T-helper 2 cell treated with Interferon-gamma antibody and Interleukin-4, amounts not matched to agents 100 ng/mL and 5 ng/mL, for 36 hours (primary cell): ENCODE measurements around the gene POU6F2. TPM values are rescaled to one million over a fixed set of nuclear protein-coding genes. Genes with fewer than 3 reads are reported as not detected.

Experiments
- intact Hi-C: fragments of 100-400 bp; cut with micrococcal nuclease; formaldehyde crosslinking; loops from one replicate; pipeline ENCODE4 v1.15.1; 2023
- total RNA-seq: library from RNA; stranded (reverse); gene quantifications from 2 replicates; pipeline ENCODE4 v1.2.3, GENCODE V29; 2022

POU6F2 gene
- total RNA-seq, 1 donor from 2014 or later, result not detected

DNA sequence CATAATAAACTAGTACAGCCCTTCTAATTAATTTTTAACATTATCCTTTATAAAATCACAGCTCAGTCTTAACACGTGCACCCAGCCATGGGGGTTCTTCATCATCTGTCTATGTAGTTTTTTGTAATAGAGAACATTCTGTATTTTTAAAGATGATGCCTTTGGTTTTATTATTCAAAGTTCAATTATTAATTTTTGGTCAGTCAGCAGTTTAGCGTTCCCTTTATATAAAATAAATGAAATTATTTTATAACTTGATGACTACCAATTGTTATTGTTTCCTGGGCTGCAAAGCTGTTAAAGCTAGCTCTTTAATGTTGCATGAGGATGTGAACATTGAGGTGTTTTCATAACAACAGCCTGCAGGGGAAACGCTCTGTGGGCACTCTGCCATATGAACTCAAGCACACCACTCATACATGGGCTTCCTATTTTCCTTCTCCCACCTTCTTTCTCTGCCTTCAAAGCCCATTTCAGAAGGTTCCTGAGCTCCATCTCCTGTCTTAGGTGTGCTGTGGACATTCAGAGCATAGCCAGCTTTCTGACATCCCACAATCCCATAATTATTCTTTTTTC is 416.5 kb downstream of the POU6F2 start:
- intact Hi-C loops, result no loop called here

DNA sequence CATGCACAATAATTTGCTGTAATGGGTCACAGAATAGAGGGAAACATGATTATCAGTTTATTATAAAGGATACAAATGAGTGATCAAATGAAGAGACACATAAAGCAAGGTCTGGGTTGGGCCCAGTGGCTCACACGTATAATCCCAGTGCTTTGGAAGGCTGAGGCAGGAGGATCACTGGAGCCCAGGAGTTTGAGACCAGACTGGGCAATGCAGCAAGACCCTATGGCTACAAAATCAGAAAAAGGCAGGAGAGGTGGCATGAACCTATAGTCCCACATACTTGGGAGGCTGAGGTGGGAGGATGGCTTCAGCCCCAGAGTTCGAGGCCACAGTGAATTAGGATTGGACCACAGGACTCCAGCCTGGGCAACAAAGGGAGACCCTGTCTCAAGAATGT is 421.7 kb downstream of the POU6F2 start:
- intact Hi-C loops, result no loop called here

DNA sequence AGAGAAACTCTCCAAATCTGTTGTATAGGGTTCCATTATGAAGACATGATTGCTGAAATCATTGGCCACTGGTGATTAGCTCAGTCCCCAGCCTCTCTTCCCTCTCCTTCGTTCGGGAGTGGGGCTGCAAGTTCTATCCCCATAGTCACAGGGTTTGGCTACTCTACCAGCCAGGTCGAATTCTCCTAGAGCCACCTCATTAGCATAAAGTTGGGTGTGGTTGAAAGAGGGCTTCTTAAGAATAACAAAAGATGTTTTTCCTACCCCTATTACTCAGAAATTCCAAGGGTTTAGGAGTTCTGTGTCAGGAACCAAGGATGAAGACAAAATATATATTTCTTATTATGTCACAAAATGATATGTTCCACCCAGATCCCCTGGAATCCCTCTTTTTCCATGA is 422.3 kb downstream of the POU6F2 start:
- intact Hi-C loops, result no loop called here

DNA sequence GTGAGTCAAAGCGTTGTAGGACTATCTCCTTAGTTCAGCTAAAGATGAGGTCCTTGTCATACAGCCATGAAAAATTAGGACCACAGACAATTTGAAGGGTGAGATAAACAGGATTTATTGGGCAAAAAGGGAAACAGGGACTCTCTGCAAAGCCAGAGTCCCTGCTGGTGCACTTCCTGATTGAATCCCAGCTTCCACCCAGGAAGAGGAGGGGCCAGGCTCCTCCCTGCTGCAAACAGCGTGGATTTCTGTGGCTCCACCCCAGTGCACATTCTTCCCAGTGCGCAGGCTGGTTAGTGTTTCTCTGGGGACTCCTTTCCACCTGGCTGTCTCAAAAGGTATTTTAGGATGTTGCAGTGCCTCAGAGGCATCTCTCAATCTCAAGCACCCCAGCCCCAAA is 423.1 kb downstream of the POU6F2 start:
- intact Hi-C loops, result no loop called here

DNA sequence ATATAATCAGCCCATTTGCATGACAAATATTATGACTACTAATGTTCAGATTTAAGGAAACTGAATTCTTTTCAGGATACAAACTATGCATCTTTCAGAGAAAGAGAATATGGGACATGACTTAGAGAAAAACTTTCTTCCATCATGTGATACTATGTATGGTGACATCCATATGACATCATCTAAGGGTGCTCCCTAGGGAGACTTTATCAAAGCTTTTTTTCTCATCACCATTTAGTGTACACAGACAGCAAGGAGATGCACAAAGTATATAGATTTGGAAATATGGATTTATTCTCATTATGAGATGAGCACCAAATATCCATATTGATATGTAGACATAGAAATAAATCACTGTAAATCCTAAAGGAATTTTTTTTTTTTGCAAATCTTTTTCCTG is 424.3 kb downstream of the POU6F2 start:
- intact Hi-C loops, result no loop called here

DNA sequence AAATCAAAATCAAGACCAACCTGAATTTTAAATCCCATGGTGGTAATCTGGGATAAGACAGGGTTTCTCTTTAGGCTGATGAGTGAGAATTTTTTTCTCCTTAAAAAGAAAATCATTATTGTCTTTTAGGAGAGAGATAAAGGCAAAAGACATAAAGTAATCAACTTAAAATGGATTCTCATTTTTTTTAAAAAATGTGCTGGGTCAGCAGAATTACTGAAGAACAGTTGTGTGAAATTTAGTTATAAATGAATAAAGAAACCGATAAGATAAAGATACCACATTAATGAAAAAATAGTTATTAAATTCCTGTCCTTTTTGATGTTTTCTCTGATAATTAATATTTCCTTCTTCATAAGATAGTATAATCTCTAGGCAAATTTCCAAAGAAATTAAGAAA is 427.2 kb downstream of the POU6F2 start:
- intact Hi-C loops, result no loop called here

DNA sequence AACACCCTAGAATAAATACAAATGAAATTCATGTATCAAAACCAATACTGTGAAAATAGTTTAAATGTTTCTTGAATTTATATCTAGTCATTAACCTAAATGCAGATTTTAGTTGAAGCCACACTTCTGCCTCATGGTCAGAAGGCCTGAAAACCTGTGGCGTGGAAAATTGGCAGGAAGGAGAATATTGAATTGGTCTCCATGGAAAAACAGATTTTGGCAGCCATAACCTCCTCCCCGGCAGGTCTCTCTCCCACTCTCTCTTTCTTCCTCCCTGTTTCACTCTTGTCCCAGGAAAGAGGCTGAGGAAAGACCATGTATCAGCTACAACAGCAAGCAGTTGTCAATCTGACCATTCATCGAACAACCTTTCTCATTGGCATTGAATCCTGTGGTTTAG is 427.9 kb downstream of the POU6F2 start:
- intact Hi-C loops, result no loop called here

DNA sequence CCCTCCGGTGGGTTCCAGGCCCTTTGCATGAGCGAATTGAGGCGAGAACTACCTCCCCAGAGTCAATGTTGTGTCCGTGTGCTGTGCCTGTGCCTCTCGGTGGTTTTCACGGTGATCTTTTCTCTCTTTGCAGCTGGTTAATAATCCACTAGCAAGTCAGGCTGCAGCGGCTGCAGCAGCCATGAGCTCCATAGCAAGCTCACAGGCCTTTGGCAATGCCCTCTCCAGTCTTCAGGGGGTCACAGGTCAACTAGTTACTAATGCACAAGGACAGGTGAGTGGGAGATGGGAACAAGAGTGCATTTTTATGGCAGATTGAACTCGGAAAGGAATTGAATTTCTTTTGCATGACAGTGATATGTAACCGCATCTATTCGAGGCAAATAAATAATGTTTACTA is 428.8 kb downstream of the POU6F2 start:
- intact Hi-C loops, result no loop called here

DNA sequence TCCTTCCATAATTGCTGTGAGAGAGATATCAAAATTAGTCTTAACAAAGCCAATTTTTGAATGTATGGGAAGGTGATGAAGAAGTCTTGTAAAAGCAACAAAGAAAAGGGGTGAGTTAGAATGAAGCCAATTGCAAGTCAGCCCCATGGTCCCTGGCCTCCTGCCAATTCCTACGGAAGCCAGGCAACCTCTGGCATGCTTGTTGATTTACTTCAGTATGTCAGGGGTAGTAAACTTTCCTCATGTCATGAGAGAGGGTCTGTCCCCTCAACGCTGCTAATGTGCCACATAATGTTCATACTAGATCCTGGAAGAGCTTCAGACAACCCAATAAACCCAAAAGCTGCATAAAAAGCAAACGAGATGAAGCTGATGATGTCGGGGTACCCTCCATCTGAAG is 429.4 kb downstream of the POU6F2 start:
- intact Hi-C loops, result no loop called here

DNA sequence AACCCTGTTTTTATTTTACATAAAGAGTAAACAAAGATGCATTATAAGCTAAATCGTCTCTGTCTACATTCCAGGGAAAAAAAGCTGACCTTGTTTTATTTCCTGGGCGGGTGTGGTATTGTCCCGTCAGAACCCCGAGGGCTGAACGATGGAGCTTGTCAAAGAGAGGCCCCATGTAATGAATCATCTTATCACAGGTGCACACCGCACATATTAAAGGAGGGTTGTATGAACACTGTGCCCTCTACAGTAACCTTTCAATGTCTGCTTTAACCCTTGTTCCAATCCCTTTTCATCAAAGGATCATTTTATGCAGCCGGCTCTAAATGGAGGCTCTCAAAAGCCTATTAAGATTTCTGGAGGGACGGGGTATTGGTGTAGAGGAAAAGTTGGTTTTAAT is 430.0 kb downstream of the POU6F2 start:
- intact Hi-C loops, result no loop called here

DNA sequence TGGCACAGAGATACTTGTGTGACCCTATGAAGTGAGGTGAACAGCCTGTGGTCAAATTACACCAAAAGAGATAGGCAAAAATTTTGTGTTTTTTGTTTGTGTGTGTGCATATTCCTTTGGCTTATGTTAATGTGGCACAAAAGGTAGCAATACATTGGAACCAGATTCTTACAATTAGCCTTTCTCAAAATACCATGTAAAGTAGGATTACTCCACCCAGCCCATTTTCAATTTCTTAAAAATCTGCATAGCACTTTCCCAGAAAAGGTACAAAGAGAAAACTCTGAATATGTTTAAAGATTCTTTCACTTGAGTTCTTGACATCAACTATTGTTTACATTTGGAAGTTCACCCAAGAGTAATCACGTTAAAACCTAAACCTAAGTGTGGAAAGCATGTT is 431.2 kb downstream of the POU6F2 start:
- intact Hi-C loops, result no loop called here

DNA sequence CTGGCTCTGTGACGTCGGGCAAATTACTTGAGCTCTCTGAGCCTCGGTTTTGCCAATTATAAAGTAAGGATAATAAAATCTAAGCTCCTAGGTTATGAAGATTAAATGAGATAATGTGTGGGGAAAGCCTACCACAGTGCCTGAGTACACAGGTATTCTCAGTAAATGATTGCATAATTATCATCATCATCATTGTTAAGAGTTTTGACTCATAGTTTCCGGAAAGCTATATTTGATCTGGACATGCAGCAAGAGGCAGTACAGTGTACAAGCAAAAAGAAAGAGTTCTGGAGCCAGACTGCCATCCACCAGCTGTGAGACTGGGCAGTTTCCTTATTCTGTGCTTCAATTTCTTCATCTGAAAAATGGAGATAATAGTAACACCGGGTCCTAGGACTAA is 432.9 kb downstream of the POU6F2 start:
- intact Hi-C loops, result no loop called here

DNA sequence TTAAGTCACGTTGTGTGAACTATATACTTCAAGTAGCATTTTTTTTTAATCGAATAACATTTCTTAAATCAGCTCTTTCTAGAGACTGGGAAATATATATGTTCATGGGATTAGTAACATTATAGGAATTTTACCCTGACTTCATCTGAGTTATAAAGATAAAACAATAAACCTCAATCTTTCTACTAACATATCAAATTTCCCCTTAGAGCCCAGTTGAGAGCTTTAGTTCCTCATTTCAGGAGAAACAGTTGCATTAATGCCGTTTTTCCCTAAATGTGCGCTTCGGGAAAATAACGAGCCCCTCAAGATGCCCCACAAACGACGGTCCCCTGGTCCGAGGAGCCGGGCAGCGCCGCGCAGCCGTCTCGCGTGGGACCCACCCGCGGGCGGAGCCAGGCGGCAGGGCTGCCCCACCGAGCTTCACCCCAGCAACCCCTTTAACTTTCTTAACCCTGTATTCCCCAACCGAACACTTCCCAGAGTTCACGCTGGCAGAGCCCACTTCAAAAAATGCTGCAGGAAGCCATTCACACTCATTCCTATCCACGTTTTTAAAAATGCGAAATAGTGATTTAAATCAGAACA is 436.0 kb downstream of the POU6F2 start:
- intact Hi-C loops, result no loop called here

DNA sequence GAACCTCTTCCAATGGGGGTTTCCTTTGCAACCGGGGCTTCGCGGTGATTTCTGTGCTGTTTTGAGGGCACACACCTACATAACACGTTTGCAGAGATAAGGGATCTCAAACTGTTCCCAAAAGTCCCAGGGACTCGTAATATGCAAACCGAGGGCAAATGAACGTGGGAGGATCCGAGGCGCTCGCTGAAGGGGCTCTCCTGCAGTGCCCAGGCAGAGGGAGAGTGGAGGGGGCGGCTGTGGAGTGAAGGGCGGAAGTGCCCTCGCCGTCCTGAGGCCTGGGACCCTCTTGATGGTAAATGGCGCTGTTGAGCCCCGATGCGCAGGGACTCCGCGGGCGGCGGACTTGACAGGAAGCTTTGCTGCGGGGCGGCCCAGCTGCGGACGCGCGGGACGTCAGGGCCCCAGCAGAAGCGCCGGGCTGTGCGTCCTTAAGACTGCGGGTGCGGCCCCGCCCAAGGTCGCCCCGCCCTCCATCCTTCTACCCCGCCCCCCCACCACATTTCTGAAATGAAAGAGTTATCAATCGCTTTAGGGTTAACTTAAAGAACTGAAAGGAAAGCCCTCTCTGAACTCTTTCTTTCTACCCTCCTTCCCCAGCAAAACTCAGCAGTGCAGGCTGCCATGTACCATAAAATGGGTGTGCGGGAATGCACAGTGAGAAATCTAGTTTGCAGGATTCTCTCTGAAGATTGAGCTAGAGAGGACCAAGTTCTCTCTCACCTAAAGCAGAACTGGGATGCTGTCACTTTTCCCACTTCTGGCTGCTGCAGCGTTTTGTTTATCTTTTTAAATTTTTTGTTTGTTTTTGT is 436.7 kb downstream of the POU6F2 start:
- intact Hi-C loops, result no loop called here

DNA sequence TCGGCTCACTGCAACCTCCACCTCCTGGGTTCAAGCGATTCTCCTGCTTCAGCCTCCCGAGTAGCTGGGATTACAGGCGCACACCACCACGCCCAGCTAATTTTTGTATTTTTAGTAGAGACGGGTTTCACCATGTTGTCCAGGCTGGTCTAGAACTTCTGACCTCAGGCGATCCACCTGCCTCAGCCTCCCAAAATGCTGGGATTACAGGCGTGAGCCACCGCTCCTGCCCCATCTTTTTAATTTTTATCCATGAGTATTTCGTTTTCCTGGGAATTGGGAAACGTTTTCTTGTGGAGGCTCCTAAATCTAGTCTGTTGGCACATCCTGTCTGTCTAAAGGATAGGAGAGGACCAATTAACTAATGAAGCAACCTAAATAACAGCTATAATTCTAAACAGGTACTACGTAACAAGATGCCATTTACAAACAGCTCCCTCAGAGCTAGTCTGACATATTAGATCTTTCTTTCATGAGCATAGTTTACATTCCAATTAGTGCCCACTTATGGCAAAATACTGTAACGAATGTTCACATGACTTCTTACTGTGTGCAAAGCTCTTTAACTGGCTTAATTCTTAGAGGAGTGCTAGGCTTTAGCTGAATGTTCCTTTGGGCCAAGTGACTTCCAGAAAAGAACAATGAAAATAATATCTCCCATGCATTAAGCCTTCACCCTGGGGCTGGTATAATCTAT is 437.5 kb downstream of the POU6F2 start:
- intact Hi-C loops, result no loop called here

DNA sequence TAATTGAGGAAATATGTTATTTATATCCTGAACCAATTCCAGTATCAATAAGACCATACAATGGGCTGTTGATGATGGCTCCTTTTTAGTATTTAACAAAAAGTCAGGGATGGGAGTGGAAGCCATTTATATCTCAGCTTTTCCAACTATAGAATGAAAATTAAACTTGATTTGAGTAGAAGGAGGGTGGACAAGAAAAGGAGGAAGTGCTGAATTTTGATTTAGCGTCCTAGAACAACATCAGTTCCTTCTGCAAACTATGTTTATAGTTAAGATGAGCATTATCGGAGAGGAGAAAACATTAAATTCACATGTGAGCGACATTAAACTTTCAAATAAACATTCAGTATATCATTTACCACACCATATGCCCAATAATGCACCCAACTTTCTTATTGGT is 439.2 kb downstream of the POU6F2 start:
- intact Hi-C loops, result no loop called here

DNA sequence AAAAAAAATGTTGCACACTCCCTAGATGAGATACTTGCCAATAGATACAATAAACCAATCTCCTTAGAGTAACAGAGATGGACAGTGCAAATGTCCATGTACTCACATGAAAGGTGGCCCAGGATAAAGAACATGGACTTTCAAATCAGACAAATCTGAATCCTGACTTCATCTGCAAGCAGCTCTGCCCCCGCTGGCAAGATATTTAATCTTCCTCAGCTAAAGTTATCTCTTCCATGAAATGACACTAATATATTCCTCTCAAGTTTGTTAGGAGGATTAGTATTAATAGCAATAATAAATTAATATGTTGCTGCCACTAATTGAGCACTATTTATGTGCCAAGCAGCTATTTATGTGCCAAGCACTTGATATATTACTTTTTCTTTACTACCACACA is 439.9 kb downstream of the POU6F2 start:
- intact Hi-C loops, result no loop called here

DNA sequence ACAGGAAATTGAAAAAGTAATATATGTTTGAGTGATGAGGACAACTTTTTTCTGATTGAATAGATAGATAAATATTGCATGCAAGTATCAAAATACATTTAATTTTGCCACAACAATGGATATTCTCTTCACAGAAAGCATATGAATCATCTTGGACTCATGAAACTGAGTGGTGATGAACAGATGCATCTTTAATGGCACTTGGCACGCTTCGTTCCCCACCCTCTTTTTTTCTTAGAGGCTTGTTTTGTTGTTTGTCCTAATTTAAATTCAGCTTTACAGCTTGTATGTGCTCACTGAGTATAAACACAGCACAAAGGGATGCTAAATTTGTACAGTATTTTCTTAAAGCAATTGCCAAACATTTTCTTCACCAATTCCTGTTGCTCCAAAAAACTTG is 443.5 kb downstream of the POU6F2 start:
- intact Hi-C loops, result no loop called here

DNA sequence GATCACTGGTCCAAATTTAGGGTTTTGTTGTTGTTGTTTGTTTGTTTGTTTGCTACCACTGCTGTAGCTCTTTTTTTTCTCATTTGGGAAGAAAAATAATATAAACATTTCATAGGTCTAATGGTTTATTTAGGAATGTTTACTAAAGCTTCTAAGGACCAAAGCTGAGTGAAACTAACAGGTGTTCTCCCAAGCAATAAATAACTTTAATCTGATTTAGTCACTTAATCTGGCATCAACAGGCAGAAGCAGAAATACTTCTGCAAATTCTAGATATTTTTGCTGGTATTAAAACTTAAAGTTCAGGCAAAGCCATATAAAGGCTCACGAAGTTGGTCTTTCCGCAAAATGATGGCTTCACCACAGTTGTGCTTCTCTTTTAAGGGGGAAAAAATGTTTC is 444.0 kb downstream of the POU6F2 start:
- intact Hi-C loops, result no loop called here

DNA sequence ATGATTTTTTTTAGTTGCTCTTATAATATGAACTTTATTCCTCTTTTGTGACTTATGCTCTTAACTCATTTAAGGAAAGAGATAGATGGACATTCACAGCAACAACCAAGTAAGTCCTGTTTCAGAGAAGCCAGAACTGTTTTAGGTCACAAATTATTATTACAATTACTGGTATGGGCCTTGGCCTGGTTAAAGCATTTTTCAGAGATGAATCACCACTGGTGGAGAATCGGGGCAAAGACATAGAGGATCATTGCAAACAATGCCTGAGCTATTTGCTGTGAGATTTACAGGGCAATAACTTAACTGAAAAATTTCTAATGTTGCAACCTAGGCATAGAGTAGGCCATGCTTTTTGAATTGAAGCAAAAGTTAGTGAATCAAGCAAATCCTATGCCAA is 450.5 kb downstream of the POU6F2 start:
- intact Hi-C loops, result no loop called here

DNA sequence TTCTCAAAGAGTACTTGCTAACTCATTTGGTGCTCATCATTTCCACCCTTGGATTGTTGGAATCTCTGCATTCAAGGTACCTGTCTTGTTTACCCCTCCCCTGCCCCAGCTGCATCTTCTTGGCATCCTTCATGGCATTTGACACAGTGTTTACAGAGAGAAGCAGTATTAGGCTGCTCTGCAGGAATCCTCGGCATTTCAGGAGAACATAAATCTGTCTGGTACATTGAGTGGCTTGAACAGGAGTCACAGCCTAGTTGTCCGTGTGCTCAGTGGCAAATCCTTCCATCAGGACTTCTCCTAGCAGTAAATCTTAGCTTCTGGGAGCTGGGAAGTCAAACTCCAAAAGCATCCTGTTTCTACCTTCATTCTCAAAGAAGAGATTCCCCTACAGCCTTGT is 451.7 kb downstream of the POU6F2 start:
- intact Hi-C loops, result no loop called here

DNA sequence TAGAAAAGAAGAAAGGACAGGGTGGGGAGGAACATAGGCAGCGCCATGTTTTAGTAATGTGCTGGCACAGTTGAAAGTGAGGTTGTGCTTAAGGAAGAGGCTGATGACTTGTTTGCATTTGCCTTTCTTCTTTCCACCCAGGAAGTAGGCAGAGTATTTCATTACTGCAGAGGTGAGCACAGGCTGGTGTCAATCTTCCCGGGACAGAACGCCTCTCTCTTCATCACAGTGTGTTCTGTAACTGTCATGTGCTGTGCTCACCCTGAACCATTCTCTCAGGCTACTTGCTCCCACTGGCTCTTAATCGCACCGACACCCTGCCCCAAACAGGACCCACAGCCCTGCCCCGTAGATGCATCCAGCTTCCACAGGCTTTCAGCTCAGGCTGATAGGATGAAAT is 452.7 kb downstream of the POU6F2 start:
- intact Hi-C loops, result no loop called here
